ENCODE measurements around the gene CDH5.

GRCh38 chr16:66376577-66377305 lies 10.2 kb downstream of the CDH5 start:
- TF ChIP-seq, protein P1, sequence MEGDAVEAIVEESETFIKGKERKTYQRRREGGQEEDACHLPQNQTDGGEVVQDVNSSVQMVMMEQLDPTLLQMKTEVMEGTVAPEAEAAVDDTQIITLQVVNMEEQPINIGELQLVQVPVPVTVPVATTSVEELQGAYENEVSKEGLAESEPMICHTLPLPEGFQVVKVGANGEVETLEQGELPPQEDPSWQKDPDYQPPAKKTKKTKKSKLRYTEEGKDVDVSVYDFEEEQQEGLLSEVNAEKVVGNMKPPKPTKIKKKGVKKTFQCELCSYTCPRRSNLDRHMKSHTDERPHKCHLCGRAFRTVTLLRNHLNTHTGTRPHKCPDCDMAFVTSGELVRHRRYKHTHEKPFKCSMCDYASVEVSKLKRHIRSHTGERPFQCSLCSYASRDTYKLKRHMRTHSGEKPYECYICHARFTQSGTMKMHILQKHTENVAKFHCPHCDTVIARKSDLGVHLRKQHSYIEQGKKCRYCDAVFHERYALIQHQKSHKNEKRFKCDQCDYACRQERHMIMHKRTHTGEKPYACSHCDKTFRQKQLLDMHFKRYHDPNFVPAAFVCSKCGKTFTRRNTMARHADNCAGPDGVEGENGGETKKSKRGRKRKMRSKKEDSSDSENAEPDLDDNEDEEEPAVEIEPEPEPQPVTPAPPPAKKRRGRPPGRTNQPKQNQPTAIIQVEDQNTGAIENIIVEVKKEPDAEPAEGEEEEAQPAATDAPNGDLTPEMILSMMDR (conservative IDR thresholded peaks at IDR 0.05) = no peak
- TF ChIP-seq EZH2 (IDR thresholded peaks at IDR 0.05; ENCODE audit: low read depth) = no peak
